Measurements from ENCODE around the gene PRELID2.

GRCh38 chr5:145787001-145787400 lies 48.1 kb downstream of the PRELID2 start:
- TF ChIP-seq POLR2A (IDR thresholded peaks at IDR 0.05; ENCODE audit: low read length) = no peak
- no peak for TF ChIP-seq GATA1 (IDR thresholded peaks at IDR 0.05; ENCODE audit: low read depth, low read length)

Data from erythroblast (primary cell).